ENCODE data around the gene COX20.

The COX20 gene

GRCh38 chr1:244844155-244845121, 9.0 kb downstream of the COX20 start:
- no peak for DNase-seq
- intact Hi-C loops (cut with DNase I): no loop called here

- DNase-seq: no peak
- intact Hi-C loops (cut with DNase I): no loop called here
These were observed 11.2 kb downstream of the COX20 start for GRCh38 chr1:244846653-244847052.

- intact Hi-C loops (cut with DNase I): no loop called here
- DNase-seq: no peak
These were observed 13.9 kb downstream of the COX20 start for GRCh38 chr1:244849189-244849866.

- no peak for DNase-seq
- intact Hi-C loops (cut with DNase I): no loop called here
These were observed 14.8 kb downstream of the COX20 start for GRCh38 chr1:244850099-244850852.

GRCh38 chr1:244850896-244851295, 15.4 kb downstream of the COX20 start:
- intact Hi-C loops (cut with DNase I): no loop called here
- no peak for DNase-seq

GRCh38 chr1:244851546-244852231, 16.2 kb downstream of the COX20 start:
- no peak for DNase-seq
- intact Hi-C loops (cut with DNase I): no loop called here

GRCh38 chr1:244852694-244853093, 17.2 kb downstream of the COX20 start:
- no peak for DNase-seq
- intact Hi-C loops (cut with DNase I): no loop called here

GRCh38 chr1:244854166-244854565, 18.7 kb downstream of the COX20 start:
- intact Hi-C loops (cut with DNase I): no loop called here
- DNase-seq: no peak

GRCh38 chr1:244854865-244855578, 19.6 kb downstream of the COX20 start:
- intact Hi-C loops (cut with DNase I): no loop called here

GRCh38 chr1:244857761-244858160, 22.3 kb downstream of the COX20 start:
- intact Hi-C loops (cut with DNase I): no loop called here

More at GRCh38 chr1:244854865-244855578, 19.6 kb downstream of the COX20 start:
- DNase-seq: no peak

GRCh38 chr1:244858357-244858756, 22.9 kb downstream of the COX20 start:
- DNase-seq: no peak
- intact Hi-C loops (cut with DNase I): no loop called here

More at GRCh38 chr1:244857761-244858160, 22.3 kb downstream of the COX20 start:
- DNase-seq: no peak

- intact Hi-C loops (cut with DNase I): loop anchor here (10.0 kb wide), 1 partner anchor 185 kb away; no protein-coding TSS in a partner anchor
These were observed 24.6 kb downstream of the COX20 start for GRCh38 chr1:244860078-244860477.

GRCh38 chr1:244860914-244861610, 25.6 kb downstream of the COX20 start:
- DNase-seq: no peak
- intact Hi-C loops (cut with DNase I): loop anchor here (10.0 kb wide), 1 partner anchor 184 kb away; no protein-coding TSS in a partner anchor

More at GRCh38 chr1:244860078-244860477, 24.6 kb downstream of the COX20 start:
- no peak for DNase-seq

- DNase-seq: no peak
- intact Hi-C loops (cut with DNase I): loop anchor here (10.0 kb wide), 1 partner anchor 183 kb away; no protein-coding TSS in a partner anchor
These were observed 26.2 kb downstream of the COX20 start for GRCh38 chr1:244861683-244862082.

GRCh38 chr1:244862354-244862698, 26.9 kb downstream of the COX20 start:
- no peak for DNase-seq
- intact Hi-C loops (cut with DNase I): loop anchor here (10.0 kb wide), 1 partner anchor 182 kb away; no protein-coding TSS in a partner anchor

- intact Hi-C loops (cut with DNase I): loop anchor here (1.0 to 10.0 kb wide), 2 partner anchors 107 to 182 kb away; no protein-coding TSS in a partner anchor
- DNase-seq: peak; percentile 93 to 99 (median 96)
These were observed 27.4 kb downstream of the COX20 start for GRCh38 chr1:244862699-244863490.
